ENCODE data around the gene PWWP2B.

DNA sequence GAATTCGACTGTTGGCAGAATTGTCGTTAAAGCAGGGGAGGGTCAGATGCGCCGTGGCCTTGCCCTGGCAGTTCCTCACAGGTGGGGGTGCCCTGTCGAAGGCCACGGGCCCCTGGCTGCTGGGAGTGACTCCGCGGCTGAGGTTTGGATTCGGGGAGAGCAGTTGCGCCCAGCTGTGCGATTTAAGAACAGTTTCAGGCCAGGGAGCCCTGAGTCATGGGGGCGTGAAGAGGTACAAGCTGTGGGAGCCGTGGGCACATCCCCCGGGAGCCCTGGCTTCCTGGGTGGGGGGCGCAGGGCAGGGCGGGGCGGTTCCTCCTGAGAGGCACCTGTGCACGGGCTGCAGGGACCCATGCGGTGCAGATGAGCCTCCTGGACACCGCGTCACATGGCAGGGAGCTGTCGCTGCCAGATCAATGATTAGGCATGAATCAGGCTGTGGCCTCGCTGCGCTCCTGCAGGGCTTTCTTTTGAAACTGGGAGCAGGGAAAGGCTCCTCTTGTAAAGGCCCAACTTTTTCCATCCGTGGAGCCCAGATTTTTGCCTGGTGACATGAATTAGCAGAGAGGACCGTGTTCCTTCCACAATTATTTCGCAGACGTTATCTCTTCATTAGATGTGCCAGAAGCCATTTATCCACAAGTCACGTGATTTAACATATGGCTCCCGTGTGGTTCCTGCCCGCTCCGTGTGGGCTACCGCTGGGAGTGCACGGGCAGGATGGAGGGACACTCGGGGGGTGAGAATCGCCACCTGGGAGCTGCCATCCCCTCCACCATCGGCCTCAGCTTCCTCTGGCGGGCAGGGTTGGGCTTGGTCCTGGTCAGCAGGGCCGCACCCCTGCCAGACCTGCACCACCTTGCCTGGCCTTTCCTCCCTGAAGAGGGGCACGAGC lies 918 bp downstream of the PWWP2B start:
- TF ChIP-seq, protein P1, sequence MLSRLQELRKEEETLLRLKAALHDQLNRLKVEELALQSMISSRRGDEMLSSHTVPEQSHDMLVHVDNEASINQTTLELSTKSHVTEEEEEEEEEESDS (CRISPR knock-in tag; IDR thresholded peaks at IDR 0.05; ENCODE audit: borderline replicate concordance) = no peak
- TF ChIP-seq, protein P2, sequence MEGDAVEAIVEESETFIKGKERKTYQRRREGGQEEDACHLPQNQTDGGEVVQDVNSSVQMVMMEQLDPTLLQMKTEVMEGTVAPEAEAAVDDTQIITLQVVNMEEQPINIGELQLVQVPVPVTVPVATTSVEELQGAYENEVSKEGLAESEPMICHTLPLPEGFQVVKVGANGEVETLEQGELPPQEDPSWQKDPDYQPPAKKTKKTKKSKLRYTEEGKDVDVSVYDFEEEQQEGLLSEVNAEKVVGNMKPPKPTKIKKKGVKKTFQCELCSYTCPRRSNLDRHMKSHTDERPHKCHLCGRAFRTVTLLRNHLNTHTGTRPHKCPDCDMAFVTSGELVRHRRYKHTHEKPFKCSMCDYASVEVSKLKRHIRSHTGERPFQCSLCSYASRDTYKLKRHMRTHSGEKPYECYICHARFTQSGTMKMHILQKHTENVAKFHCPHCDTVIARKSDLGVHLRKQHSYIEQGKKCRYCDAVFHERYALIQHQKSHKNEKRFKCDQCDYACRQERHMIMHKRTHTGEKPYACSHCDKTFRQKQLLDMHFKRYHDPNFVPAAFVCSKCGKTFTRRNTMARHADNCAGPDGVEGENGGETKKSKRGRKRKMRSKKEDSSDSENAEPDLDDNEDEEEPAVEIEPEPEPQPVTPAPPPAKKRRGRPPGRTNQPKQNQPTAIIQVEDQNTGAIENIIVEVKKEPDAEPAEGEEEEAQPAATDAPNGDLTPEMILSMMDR (CRISPR knock-in tag; IDR thresholded peaks at IDR 0.05) = no peak
- TF ChIP-seq ZNF329 (CRISPR knock-in tag; IDR thresholded peaks at IDR 0.05; ENCODE audit: low read depth) (no peak), FOXK1 (CRISPR knock-in tag; IDR thresholded peaks at IDR 0.05; ENCODE audit: borderline replicate concordance, low read depth) (no peak), BRCA1 (CRISPR knock-in tag; IDR thresholded peaks at IDR 0.05) (no peak), ZSCAN12 (CRISPR knock-in tag; IDR thresholded peaks at IDR 0.05) (no peak), POLR2A (IDR thresholded peaks at IDR 0.05; ENCODE audit: insufficient read depth in 1 of 2, low read depth in 2 of 2, low read length in 2 of 2) (no peak), RARA (CRISPR knock-in tag; IDR thresholded peaks at IDR 0.05) (no peak), POLR2AphosphoS5 (IDR thresholded peaks at IDR 0.05; ENCODE audit: low read depth, low read length) (no peak), ATF1 (CRISPR knock-in tag; IDR thresholded peaks at IDR 0.05) (no peak), ZNF292 (CRISPR knock-in tag; IDR thresholded peaks at IDR 0.05; ENCODE audit: borderline replicate concordance, low read depth) (no peak)
- TF ChIP-seq, protein P3, sequence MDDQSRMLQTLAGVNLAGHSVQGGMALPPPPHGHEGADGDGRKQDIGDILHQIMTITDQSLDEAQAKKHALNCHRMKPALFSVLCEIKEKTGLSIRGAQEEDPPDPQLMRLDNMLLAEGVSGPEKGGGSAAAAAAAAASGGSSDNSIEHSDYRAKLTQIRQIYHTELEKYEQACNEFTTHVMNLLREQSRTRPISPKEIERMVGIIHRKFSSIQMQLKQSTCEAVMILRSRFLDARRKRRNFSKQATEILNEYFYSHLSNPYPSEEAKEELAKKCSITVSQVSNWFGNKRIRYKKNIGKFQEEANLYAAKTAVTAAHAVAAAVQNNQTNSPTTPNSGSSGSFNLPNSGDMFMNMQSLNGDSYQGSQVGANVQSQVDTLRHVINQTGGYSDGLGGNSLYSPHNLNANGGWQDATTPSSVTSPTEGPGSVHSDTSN (CRISPR knock-in tag; IDR thresholded peaks at IDR 0.05; ENCODE audit: borderline replicate concordance) = no peak
